Measurements from ENCODE around the gene PLA2G5. TPM values are rescaled to one million over a fixed set of nuclear protein-coding genes. Genes with fewer than 3 reads are reported as not detected.

Gene PLA2G5
- total RNA-seq, 1 donor from 2014 or later: not detected

GRCh38 chr1:20137055-20137454 is 67.1 kb downstream of the PLA2G5 start:
- peaks cover 2% of the 10 kb centered on the region for H3K9me3 Mint-ChIP-seq (ENCODE audit: unreplicated experiment)
- no peak overlapping the region for H3K27ac Mint-ChIP-seq (ENCODE audit: unreplicated experiment)
- no peak for DNase-seq
- no peaks in the 10 kb centered on the region for H3K36me3 Mint-ChIP-seq (ENCODE audit: unreplicated experiment)
- TF ChIP-seq, protein P1, sequence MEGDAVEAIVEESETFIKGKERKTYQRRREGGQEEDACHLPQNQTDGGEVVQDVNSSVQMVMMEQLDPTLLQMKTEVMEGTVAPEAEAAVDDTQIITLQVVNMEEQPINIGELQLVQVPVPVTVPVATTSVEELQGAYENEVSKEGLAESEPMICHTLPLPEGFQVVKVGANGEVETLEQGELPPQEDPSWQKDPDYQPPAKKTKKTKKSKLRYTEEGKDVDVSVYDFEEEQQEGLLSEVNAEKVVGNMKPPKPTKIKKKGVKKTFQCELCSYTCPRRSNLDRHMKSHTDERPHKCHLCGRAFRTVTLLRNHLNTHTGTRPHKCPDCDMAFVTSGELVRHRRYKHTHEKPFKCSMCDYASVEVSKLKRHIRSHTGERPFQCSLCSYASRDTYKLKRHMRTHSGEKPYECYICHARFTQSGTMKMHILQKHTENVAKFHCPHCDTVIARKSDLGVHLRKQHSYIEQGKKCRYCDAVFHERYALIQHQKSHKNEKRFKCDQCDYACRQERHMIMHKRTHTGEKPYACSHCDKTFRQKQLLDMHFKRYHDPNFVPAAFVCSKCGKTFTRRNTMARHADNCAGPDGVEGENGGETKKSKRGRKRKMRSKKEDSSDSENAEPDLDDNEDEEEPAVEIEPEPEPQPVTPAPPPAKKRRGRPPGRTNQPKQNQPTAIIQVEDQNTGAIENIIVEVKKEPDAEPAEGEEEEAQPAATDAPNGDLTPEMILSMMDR (IDR thresholded peaks at IDR 0.05; ENCODE audit: partially characterized antibody, unreplicated experiment): no peak
- no peak overlapping the region for H3K4me3 Mint-ChIP-seq (ENCODE audit: unreplicated experiment)
- no peaks in the 10 kb centered on the region for H3K4me1 Mint-ChIP-seq (ENCODE audit: low read depth, unreplicated experiment)
- peaks cover 4% of the 10 kb centered on the region for H3K27me3 Mint-ChIP-seq (ENCODE audit: unreplicated experiment)

DNA sequence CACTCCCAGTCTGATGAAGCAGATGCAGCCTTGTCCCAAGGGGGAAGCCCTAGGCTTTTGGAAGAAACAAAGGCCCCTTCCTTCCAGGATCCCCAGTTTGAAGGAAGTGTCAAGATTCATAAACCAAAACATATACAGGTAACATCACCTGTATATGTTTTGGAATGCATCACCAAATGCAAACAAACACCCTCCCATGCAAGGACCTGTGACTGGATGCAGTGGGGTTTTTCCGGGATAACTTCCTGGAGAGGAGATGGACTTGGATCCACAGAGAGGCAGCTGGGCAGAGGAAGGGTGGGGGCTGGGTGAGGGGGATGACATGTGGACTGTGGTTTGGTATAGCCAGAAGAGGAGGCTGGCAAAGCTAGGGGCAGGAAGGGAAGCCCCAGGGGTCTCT is 67.6 kb downstream of the PLA2G5 start:
- peaks cover 2% of the 10 kb centered on the region for H3K9me3 Mint-ChIP-seq (ENCODE audit: unreplicated experiment)
- no peak for DNase-seq
- no peaks in the 10 kb centered on the region for H3K36me3 Mint-ChIP-seq (ENCODE audit: unreplicated experiment)
- H3K4me3 Mint-ChIP-seq (ENCODE audit: unreplicated experiment): no peak overlapping the region
- no peaks in the 10 kb centered on the region for H3K4me1 Mint-ChIP-seq (ENCODE audit: low read depth, unreplicated experiment)
- no peak overlapping the region for H3K27ac Mint-ChIP-seq (ENCODE audit: unreplicated experiment)
- peaks cover 4% of the 10 kb centered on the region for H3K27me3 Mint-ChIP-seq (ENCODE audit: unreplicated experiment)
- TF ChIP-seq, protein P1 (IDR thresholded peaks at IDR 0.05; ENCODE audit: partially characterized antibody, unreplicated experiment): no peak

DNA sequence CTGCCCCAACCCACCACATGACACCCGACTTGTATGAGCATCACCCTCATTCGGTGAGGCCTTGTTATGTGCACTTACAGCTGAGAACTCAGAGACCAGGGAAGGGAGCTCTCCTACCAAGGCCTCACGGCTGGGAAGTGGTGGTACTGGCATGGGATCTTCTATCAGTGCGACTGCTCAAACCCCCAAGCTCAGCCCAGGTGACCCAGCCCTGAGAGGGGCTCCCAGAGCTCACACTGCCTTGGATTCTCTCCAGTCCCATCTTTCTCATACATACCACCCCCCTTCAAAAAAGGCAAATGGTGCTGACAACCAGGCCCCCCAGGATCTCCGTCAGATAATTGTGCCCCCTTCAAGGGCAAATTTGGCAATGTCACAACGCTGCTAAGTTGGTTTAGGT is 68.4 kb downstream of the PLA2G5 start:
- no peak overlapping the region for H3K27ac Mint-ChIP-seq (ENCODE audit: unreplicated experiment)
- H3K36me3 Mint-ChIP-seq (ENCODE audit: unreplicated experiment): no peaks in the 10 kb centered on the region
- no peak for DNase-seq
- TF ChIP-seq, protein P1 (IDR thresholded peaks at IDR 0.05; ENCODE audit: partially characterized antibody, unreplicated experiment): no peak
- H3K4me3 Mint-ChIP-seq (ENCODE audit: unreplicated experiment): no peak overlapping the region
- H3K9me3 Mint-ChIP-seq (ENCODE audit: unreplicated experiment): peaks cover 2% of the 10 kb centered on the region
- H3K4me1 Mint-ChIP-seq (ENCODE audit: low read depth, unreplicated experiment): no peaks in the 10 kb centered on the region
- peaks cover 4% of the 10 kb centered on the region for H3K27me3 Mint-ChIP-seq (ENCODE audit: unreplicated experiment)

DNA sequence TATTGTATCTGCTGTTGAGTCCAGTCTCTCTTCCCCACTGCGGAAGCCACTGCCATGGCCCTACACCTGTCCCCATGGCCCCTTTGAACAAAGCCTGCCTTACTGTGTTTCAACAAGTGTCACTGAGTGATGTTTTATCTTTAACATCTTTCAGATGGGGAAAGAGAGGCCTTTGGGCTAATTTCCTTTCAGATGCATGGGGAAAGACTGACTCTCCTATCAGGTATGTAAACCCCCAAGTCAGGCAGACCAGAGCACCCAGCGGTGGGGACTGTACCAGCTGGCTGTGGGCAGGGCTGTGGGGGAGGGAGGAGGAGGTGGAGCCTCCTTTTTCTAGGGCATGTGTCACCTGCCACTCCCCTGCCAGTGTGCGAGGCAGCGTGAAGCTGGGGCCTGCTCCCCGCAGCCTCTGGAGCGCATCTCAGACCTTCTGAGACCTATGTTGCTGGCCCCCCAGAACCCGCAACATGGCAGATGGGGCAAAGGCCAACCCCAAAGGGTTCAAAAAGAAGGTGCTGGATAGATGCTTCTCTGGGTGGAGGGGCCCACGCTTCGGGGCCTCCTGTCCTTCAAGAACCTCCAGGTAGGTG is 69.1 kb downstream of the PLA2G5 start, which contains the start of gene PLA2G2F:
TSS of gene PLA2G2F (plus strand) at position 363 of the 590 bp plus-strand sequence. CDS start at position 468, 105 bp downstream.
- Mint-ChIP-seq H3K4me3 (ENCODE audit: unreplicated experiment) (no peak within 1 kb of the TSS), H3K9me3 (ENCODE audit: unreplicated experiment) (peaks cover 2% of the 10 kb centered on the region), H3K4me1 (ENCODE audit: low read depth, unreplicated experiment) (no peaks in the 10 kb centered on the region), H3K27me3 (ENCODE audit: unreplicated experiment) (peaks cover 6% of the 10 kb centered on the region), H3K36me3 (ENCODE audit: unreplicated experiment) (no peaks in the 10 kb centered on the region), H3K27ac (ENCODE audit: unreplicated experiment) (no peak within 1 kb of the TSS)
- no peak for DNase-seq
- TF ChIP-seq, protein P1 (IDR thresholded peaks at IDR 0.05; ENCODE audit: partially characterized antibody, unreplicated experiment): no peak

DNA sequence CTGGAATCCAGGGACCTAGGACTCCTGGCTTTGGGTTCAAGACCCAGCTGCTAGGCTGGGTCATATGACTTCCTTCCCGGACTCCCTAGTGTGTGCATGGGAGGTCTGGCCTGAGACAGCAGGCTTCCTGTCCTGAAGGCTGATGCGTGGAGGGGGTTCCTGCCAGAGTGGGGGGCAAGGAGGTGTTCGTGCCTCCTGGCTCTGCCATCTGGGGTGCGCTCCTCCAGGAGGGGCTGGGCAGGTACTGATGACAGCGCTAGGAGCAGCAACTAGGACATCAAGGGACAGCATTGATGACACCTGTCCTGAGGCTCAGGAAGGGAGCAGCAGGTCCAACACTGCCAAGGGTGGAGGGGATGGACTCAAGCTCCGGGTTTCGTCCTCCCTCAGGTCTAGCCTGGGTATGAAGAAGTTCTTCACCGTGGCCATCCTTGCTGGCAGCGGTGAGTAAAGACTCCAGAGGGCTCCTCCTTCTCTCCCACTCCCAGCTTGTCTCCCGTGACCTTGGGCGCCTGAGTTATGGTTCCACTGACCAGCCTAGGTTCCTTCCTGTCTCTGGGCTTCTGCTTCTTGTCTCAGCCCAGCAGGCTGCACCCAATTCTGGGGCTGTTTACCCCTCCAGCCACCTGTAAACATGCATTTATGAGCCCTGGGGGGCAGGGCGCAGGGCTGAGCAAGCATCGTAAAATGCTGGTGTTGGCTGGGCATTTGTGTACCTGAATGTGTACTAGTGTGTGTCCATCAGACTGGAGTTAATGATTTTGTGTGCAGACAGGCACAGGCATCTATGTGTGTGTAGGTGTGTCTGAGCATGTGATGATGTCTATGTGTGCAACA is 70.0 kb downstream of the PLA2G5 start:
- Mint-ChIP-seq H3K9me3 (ENCODE audit: unreplicated experiment) (peaks cover 2% of the 10 kb centered on the region), H3K27ac (ENCODE audit: unreplicated experiment) (no peak overlapping the region), H3K4me1 (ENCODE audit: low read depth, unreplicated experiment) (no peaks in the 10 kb centered on the region), H3K27me3 (ENCODE audit: unreplicated experiment) (peaks cover 7% of the 10 kb centered on the region), H3K36me3 (ENCODE audit: unreplicated experiment) (no peaks in the 10 kb centered on the region), H3K4me3 (ENCODE audit: unreplicated experiment) (no peak overlapping the region)
- no peak for DNase-seq
- TF ChIP-seq, protein P1 (IDR thresholded peaks at IDR 0.05; ENCODE audit: partially characterized antibody, unreplicated experiment): no peak

Measured in glutamatergic neuron (in vitro differentiated cells).